Panc1 (cell line): ENCODE results near the gene KAZN.

Experiments used
- CTCF ChIP-seq: fragments of 450-650 bp; IDR thresholded peaks from 2 replicates; pipeline ENCODE4 v1.5.1; 2017; ENCODE audit warnings: mild to moderate bottlenecking
- POLR2AphosphoS5 ChIP-seq: IDR thresholded peaks from 2 replicates; pipeline ENCODE4 v1.6.1; 2012; ENCODE audit warnings: mild to moderate bottlenecking, low read depth, low read length, moderate library complexity
- REST ChIP-seq, 2 experiments: IDR thresholded peaks; 2 replicates each; pipeline ENCODE4 v1.6.1; 2011 to 2012; ENCODE audit warnings: low read depth in 2 of 2, control low read depth in 1 of 2, low read length in 1 of 2, mild to moderate bottlenecking in 1 of 2, moderate library complexity in 1 of 2; ENCODE audit not compliant: insufficient read depth in 1 of 2
- SIN3A ChIP-seq: IDR thresholded peaks from 2 replicates; pipeline ENCODE4 v1.6.1; 2012; ENCODE audit warnings: low read depth, mild to moderate bottlenecking, low read length, moderate library complexity, borderline replicate concordance; ENCODE audit not compliant: insufficient read depth
- TCF7L2 ChIP-seq: IDR thresholded peaks from 2 replicates; pipeline ENCODE4 v1.6.1; 2011; ENCODE audit warnings: mild to moderate bottlenecking, low read depth, low read length, inconsistent platforms

GRCh38 chr1:14970115-14970798 is 371.8 kb downstream of the KAZN start:
- no peak for TF ChIP-seq CTCF
- no peak for TF ChIP-seq REST (IDR thresholded peaks at IDR 0.05; ENCODE audit: insufficient read depth in 1 of 2, low read depth in 2 of 2, low read length in 1 of 2)
- TF ChIP-seq SIN3A, result no peak
- TF ChIP-seq POLR2AphosphoS5, result no peak
- TF ChIP-seq TCF7L2, result no peak
